ENCODE data around the gene P2RX3.

- TF ChIP-seq POLR2A (IDR thresholded peaks at IDR 0.05; ENCODE audit: low read depth, low read length) (peak; percentile 81), TAF1 (IDR thresholded peaks at IDR 0.05; ENCODE audit: low read depth, low read length) (peak; percentile 88), PAX5 (IDR thresholded peaks at IDR 0.05; ENCODE audit: insufficient read depth, low read length, severe bottlenecking) (no peak), POLR2AphosphoS5 (IDR thresholded peaks at IDR 0.05; ENCODE audit: low read depth, low read length) (peak; percentile 82)
Measured at GRCh38 chr11:57335343-57336110, 2.6 kb upstream of the P2RX3 start, which contains the start of gene SSRP1.
